Activated naive CD4-positive, alpha-beta T cell treated with Interleukin-2 at 50 U/mL for 16 hours (primary cell): Measurements from ENCODE around the gene DIPK2A.

Experiments
- DNase-seq: peaks from one replicate; pipeline ENCODE4 v3.0.0-alpha.2; 2020

The DIPK2A gene, protein sequence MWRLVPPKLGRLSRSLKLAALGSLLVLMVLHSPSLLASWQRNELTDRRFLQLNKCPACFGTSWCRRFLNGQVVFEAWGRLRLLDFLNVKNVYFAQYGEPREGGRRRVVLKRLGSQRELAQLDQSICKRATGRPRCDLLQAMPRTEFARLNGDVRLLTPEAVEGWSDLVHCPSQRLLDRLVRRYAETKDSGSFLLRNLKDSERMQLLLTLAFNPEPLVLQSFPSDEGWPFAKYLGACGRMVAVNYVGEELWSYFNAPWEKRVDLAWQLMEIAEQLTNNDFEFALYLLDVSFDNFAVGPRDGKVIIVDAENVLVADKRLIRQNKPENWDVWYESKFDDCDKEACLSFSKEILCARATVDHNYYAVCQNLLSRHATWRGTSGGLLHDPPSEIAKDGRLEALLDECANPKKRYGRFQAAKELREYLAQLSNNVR

DNA sequence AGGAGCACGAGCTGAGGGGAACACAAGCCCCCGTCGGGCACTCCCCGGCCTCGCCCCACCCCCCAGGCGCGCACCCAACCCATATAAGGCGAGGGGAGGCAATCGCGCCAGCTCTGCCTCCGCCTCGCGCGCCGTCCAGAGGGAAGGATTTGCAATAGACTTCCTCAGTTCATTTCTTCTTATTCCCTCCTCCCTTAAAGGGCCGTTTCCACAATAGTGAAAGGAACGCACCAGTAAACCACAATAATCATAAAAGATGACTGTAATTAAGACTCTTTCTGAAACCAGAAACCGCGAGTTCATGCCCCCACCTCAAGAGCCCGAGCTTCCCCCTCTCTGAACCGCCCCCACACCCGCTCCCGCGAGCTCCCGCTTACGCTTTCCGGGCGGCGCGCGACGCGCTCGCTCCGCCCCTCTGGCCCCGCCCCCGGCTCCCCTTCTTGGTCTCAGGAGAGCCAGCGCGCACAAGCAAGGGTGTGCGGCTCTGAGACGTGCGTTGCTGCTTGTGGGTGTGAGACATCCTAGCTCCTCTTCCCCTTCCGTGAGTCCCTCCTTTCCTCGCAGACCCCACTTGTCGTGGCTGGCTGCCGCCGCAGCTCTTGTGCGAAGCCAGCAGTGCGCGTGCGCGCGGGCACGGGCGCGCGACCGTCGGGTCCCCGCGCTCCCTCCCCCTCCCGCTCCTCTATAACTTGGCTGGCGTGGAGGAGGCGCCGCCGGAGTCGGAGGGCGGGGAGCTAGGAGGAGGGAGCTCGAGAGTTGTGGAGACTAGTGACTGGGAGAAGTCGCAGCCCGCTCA is at the start of gene DIPK2A:
Gene DIPK2A, plus strand, starts transcription at position 465 of the 796 bp plus-strand sequence. CDS start 510 bp downstream, outside the sequence.
- DNase-seq = peak; percentile 95

DNA sequence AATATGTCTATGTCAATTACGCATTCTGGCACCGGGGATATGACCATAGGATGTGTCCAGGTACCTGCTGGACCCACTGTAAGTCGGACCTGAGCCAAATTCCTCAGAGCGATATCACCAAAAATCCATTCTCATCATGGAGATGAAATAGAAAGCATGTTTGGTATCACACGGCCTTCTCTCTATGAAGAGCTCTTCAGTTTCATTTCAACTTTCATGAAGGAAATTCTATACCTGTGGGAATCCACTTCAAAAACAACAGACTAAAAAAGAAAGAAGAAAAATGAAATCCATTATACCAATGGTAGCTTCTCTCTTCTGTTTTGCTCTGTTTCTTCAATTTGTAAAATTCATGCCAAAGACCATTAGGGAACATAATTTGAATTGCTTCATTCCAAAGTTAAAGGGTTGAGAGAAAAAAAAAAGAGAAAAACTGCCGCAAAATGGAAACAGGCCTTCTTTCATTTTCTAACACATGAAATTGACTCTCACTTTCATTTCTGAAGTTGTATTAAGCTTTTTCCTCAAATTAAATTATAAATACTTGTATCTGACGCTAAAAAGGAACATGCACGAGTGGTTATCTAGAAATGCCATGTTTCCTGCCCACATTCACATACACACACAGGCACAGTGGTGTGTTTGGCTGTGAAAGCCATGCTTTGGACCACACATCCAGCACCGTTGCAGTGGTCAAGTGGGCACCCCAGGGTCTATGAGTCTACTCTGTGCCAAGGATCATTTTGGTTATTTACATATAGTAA is 46.9 kb upstream of the DIPK2A start:
- DNase-seq = no peak

DNA sequence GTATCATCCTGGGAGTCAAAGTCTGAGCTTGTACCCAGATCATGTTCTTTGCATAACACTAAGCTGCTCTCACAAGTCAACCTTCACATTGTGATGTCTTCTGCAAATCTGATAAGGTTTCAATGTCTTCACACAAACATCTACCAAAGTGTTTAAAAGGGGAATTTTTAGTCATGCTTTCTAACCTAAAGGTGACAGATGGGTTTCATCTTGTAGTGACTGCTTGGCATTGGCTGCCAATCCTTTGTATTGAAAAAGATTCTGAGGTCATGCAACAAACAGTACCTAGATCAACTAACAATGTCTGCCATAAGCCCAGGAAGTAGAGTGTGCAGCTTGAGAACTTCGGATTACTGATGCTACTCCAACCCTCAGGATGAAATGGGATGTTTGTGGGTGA is 43.6 kb upstream of the DIPK2A start:
- no peak for DNase-seq

DNA sequence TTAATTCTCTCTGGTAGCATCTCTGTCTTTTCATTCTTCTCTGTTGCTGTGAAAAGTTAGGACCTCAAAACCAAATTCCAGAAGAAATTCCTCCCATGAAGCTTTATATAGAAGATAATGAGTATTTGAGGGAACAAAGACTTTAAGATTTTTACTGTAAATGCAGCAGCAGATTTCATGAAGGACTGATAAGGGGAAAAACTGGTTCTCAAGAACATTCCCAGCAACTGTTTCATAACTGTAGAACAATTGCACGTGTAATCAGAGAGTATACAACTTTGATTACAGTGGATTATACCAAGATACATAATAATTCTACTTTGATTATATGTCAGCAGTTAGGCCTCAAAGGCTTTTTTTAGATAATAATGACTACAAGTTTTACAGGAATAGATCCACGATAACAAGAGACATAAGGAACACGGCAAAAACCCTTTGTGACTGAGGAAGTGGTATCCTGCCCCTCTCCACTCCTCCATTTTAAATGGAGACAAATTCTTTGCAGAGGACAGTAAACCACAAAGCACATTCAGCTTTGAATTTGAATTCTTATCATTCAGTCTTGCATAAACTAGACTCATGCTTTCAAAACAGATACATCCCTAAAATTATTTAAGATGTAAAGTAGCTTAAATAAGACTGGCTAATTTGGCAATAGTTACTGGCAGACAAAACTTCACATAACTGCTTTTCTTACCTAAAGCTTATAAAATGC is 42.9 kb upstream of the DIPK2A start:
- no peak for DNase-seq

DNA sequence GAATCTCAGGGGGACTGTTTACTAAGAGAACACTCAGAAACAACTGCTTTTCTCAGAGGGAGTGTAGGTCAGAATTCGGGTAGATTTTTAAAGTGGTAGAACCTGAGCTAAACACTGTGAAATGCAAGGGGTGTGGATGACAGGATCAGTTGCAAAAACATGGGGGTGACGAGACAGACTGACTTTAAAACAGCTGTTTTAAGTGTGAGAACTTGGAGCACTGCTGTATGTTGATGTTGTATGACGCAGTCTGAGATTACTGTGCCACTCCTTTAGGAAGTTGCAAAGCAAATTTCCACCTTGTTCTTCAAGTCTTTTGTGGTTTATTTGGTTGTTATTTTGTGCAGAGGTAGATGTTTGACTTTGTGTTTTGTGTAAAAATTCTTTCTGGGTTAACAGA is 36.8 kb upstream of the DIPK2A start:
- DNase-seq = no peak

DNA sequence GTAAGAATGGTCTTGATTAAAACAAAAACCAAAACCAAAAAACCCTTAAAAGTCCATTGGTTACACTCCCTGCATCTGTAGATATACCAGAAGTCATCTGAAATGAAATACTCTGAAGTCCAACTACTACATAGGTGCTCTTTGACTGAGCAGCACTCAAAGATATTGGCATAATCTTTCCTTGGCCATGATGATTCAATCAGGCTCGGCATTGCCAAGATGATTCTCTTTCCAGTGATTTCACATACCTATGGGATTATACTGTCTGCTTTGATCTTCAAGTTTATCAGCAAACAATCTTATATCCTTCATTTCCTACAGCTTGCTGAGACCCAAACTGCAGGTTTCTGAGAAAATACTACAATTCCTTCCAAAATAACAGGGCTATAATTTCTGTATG is 35.9 kb upstream of the DIPK2A start:
- DNase-seq = no peak

DNA sequence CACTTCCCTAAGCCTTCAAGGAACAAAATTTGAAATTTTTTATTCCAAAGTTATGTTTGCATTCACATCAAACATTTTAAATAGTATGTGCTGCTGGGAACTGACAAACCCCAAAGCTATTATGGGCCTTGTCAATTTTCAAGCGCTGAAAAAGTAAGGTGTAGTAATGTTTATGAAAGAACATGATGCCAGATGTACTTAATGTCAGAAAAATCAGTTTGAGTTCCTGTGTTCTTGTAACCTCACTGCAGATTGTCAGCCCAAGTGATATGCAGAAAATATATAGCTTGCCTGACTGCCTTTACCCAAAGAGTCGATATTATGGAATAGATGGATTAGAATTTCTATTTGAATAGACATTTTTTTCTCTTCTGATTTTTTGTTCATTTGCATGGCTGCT is 20.8 kb upstream of the DIPK2A start:
- DNase-seq = no peak

DNA sequence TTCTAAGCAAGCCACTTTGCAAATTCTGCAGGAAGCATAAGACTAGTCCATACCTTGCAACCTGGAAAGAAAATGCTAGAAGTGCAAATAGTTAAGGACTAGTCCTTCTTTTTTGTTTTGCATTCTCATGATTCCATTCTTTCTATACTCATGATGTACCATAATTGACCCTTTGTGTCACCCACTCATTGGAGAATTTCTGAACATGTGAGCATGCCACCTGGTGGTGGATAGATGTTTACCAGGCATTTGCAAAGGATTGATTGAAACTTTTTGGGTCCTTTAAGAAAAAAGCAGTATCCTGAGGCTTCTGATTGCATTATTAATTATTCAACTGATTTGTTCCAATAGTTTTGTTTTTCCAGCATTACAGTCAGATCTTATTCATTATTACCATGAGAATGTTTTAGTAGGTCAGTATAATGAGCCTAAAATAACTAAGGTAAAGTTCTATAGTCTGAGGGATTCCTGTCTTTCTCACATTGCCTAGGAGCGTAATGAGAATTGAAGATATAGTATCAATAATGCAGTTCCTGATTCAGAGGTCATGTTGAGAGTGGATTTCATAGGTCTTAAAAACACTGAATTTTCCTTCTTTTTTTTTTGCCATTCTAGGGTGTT is 20.2 kb upstream of the DIPK2A start:
- DNase-seq = peak; percentile 29

DNA sequence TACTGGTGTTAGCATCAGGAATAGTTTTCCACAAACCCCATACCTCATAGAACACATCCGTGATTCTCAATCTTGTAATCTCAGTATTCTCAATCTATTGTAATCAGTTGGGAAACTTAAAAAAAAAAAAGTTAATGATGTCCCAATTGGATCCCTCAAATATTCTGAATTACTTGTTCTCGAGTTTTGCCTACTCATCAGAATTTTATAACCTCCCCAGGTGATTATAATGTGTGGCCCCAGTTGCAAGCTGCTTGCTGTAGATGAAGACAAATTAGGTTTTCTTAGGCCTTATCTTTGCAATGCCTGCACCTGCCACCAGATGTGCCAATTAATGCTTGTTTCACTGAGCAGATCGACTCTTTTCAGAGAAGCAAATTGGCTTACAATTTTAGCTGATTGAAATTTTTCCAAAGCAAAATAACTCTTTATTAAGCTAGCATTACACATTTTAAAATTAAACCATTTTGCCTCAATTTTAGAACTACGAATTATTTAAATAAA is 19.0 kb upstream of the DIPK2A start:
- no peak for DNase-seq

DNA sequence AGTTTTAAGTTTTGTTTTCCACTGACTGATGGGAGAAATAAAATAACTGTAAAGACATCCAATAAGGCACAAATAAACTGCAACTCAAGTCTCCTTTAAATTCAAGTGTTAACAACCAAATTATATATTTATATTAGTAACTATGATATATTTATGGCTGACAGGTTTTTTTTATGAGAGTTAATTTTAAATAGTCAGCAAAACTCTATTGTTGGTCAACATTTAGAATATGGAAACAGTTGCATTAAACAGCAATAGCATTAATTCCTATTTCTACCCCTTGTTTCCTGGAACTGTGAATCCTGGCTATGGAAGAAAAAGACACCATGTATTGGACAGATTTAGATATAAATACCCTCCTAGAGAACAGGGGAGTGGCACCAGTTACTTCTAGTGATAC is 16.5 kb upstream of the DIPK2A start:
- no peak for DNase-seq

DNA sequence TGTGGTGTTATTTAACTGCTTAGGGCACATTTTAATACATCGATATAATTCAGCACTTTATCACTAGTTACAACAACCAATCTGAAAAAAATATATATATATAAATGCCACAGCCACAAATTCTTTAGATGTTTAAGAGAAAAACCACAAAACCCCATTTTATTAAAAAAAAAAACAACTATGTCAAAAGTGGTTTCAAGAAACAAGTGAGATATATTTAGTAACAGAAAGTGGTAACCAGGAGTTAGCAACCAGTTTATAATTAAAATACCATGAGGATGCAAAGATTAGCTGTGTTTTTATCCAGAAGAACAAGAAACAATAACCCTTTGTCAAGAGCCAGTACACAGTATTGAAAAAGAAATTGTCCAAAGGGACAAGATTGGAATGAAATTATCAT is 14.8 kb upstream of the DIPK2A start:
- DNase-seq = no peak

DNA sequence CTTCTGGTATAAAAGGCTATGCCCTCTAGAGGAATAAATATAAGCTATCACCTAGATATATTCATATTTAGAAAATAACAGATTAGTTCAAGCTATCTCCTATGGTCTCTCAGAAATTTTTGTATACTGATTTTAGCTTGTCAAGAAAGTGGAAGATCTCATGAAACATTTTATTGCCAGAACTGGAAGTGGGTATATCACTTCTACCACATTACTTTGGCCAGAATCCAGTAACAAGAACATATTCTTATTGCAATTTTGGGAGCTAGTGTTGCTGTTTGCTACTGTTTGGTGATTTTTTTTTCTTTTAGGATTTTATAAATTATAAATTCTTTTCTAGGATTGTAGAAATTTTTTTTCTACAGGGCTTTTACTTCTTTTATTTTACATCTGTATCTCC is 14.2 kb upstream of the DIPK2A start:
- DNase-seq = no peak

DNA sequence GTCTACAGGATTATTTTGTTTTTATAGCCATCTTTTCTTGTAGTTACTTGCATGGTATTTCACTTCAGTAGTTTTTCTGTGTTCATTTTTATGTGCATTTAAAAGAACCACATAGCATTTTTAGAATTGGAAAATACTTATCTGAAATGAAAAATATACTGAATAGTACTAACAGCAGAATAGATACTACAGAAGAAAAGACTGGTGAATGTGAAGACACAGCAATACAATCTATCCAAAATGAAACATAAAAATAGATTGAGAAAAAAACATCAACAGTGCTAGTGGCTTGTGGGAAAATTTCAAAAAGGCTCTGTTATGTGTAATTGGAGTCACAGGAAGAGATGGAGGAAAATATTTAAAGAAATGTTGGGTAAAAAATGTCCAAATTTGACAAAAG is 12.7 kb upstream of the DIPK2A start:
- DNase-seq = no peak

DNA sequence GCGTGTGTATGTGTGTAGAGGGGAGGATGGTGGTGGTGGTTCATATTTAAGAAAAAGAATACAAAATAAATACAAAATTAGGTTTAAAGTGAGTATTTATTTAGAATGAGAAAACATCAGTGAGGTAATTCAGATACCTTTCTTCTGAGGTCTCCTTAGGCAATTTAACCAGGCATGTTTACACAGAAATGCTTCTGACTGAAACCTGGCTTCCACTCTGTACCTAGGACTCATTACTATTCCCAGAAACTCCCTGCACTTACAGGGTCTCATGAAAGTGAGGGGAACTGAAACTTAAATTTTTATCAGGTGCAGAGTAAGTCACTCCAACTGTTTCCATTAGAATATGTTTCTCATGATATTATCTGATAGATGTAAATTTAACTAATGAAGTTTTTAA is 10.3 kb upstream of the DIPK2A start:
- no peak for DNase-seq

DNA sequence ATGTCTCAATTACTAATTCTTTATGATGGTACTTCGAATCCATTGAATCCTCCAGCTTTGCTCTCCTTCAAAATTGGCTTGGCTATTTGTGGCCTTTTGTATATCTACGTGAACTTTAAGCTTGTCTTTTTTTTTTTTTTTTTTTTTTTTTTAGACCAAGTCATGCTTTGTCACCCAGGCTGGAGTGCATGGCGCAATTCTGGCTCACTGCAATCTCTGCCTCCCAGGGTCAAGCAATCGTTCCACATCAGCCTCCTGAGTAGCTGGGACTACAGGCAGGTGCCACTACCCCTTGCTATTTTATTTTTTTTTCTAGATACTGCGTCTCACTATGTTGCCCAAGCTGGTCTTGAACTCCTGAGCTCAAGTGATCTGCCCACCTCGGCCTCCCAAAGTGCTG is 7.7 kb upstream of the DIPK2A start:
- DNase-seq = no peak

DNA sequence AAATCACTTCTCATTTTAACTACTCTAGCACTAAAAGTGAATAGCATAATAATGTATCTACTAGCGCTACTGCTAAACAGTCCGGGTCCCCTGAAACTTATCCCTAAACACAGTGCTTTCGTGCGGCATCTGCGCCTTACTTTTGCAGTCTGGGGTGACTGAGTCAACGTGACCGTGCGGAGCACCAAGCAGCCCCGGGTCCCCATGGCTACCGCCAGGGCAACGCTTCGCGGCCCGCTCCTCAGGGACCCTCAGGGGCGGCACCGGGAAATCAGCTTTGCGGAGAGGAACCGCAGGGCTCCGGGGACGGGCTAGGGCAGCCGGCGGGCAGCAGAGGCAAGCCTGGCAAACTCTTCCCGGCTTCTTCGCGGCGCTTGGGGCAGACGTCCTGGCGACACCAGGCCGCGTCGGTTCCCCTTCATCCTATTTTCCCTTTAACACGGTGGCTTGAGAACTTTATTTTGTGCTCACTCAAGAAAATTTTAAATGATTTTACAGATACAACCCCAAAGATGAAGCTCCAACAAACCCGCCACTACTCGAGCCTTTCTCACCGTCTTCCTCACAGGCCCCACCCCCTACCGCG is 757 bp upstream of the DIPK2A start:
- DNase-seq = peak; percentile 63

DNA sequence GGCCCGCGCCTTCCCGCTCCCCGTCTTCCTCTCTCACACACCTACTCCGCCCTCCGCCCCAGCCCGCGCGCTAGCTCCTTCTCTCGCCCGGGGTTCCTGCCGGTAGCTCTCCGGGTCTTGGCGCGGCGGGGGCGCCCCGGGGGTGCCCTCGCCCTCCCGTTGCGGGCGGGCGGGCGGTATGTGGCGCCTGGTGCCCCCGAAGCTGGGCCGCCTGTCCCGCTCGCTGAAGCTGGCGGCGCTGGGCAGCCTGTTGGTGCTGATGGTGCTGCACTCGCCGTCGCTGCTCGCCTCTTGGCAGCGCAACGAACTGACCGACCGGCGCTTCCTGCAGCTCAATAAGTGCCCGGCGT is 507 bp downstream of the DIPK2A start:
- DNase-seq = no peak

DNA sequence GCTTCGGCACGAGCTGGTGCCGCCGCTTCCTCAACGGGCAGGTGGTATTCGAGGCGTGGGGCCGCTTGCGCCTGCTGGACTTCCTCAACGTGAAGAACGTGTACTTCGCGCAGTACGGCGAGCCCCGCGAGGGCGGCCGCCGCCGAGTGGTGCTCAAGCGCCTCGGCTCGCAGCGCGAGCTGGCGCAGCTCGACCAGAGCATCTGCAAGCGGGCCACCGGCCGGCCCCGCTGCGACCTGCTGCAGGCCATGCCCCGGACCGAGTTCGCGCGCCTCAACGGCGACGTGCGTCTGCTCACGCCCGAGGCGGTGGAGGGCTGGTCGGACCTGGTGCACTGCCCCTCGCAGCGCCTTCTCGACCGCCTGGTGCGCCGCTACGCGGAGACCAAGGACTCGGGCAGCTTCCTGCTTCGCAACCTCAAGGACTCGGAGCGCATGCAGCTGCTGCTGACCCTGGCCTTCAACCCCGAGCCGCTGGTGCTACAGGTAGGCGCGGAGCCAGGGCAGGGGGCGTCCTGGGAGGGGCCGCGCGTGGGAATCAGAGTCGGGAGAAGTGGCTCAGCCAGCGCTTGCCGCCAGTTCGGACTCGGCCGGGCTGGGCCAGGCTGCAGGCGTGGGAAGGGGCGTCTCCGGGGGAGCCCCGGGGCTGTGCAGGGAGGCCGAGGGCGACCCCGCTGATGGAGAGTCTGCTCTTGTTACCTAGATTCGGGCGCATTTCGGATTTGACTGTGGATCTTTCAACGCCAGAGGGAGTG is 1.1 kb downstream of the DIPK2A start:
- peak; percentile 68 for DNase-seq

DNA sequence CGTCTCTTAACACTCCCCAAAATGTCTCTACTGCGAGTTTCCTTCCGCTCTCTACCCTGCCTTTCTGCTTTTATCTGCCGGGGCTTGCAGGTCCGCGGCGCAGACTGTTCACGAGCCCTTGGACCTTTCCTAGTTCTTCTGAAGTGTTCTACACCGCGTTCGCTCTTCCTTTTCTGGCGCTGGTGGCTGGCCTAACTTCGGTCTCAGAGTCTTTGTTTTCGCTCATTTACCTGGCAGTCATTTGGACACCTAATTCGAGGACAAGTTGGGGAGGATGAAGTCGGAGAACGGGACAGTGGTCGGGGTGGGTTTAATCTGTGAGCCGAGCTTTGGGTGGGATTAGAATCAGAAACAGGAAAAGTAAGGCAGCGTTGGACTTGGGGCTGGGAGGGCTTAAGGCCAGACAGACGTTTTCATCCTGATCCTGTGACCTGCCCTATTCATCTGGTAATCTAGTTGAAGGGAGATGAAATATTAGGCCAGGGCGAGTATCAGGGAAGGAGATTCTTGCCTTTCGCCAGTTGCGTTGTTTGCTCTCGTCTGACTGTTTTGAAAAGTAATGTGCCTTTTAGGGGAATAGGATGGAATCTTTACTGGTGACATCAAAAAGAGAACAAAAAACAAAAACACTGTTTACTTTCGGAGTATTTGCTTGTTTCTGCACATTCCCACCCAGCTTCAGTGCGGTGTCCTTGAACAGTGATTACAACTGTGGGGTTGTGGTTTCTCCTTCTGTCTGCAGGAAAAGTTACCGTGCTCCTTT is 1.8 kb downstream of the DIPK2A start:
- no peak for DNase-seq
